TTC549 (cell line): ENCODE data around the gene CCN2.

ENCODE experiments used
- FAIRE-seq: peaks from 2 replicates; lab custom pipeline; 2012; peaks lifted over from hg19 to GRCh38; lab: Jason Lieb, UNC

CCN2 gene

GRCh38 chr6:131966443-131966842 lies 15.3 kb upstream of the CCN2 start:
- FAIRE-seq: no peak

GRCh38 chr6:131963063-131963462 lies 11.9 kb upstream of the CCN2 start:
- FAIRE-seq: no peak

GRCh38 chr6:131960371-131961133 lies 9.4 kb upstream of the CCN2 start:
- no peak for FAIRE-seq

- no peak for FAIRE-seq
Observed at GRCh38 chr6:131958542-131959470, 7.6 kb upstream of the CCN2 start.

GRCh38 chr6:131958095-131958494 lies 6.9 kb upstream of the CCN2 start:
- FAIRE-seq: no peak

- no peak for FAIRE-seq
Observed at GRCh38 chr6:131955876-131956275, 4.7 kb upstream of the CCN2 start.

GRCh38 chr6:131955192-131955591 lies 4.0 kb upstream of the CCN2 start:
- FAIRE-seq: no peak

- FAIRE-seq: no peak
Observed at GRCh38 chr6:131954775-131955107, 3.6 kb upstream of the CCN2 start.

GRCh38 chr6:131954059-131954774 lies 3.0 kb upstream of the CCN2 start:
- FAIRE-seq: no peak

- FAIRE-seq: no peak
Observed at GRCh38 chr6:131952886-131953509, 1.8 kb upstream of the CCN2 start.

GRCh38 chr6:131951576-131952230 lies 531 bp upstream of the CCN2 start:
- FAIRE-seq: no peak

GRCh38 chr6:131949909-131950766 lies 1.0 kb downstream of the CCN2 start:
- no peak for FAIRE-seq

GRCh38 chr6:131949620-131949908 lies 1.6 kb downstream of the CCN2 start:
- FAIRE-seq: no peak

GRCh38 chr6:131948692-131949619 lies 2.2 kb downstream of the CCN2 start:
- no peak for FAIRE-seq

GRCh38 chr6:131947986-131948661 lies 3.0 kb downstream of the CCN2 start:
- no peak for FAIRE-seq

GRCh38 chr6:131946992-131947955 lies 3.9 kb downstream of the CCN2 start:
- FAIRE-seq: no peak

GRCh38 chr6:131946404-131946991 lies 4.7 kb downstream of the CCN2 start:
- no peak for FAIRE-seq

- FAIRE-seq: no peak
Observed at GRCh38 chr6:131945971-131946370, 5.2 kb downstream of the CCN2 start.
